HG03460 (cell line): ENCODE results near the gene DOCK9.

Source experiments
- ATAC-seq: cut with Tn5 transposase; IDR thresholded peaks from one replicate; pipeline ENCODE4 v1.9.1; 2021; ENCODE audit not compliant: unreplicated experiment

The DOCK9 gene

DNA sequence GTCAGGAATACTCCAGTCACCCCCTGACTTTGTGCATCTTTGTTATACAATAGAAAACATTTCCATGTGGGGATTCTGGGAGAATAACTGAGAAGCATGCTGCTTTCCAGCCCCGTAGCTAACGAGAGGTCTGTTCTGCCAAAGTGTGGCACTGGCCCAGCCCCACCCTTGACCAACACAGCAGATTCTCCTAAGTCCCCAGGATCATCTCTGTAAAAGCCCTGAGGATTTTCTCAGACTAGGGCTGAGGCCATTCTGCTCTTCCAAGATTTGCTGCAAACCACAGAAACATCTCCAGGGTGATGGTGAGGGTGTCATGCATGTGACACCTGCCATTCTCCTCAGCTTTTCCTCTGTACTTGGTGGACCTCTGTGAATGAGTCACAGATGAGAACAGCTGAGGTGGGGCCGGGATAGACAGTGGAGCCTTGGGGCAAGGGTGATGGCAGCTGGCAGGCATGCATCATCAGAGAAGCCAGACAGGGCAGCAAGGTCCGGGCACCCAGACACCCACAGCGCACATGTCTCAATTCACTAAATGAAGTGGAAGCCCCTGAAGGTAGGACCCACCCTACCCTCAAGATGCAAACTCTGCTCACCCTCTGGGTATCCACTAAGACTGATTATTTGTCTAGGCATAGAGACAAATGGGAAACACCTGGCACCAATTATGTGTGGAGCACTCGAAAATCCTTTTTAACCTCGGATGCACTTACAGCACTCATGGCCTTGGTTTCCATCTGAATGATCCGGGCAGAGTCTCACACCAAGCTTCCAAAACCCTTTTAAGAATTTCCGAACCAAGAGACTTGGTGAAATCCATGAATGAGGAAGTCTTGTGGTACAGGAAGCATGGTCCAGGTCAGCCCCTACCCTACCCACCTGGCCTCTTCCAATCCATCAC, 20.1 kb upstream of the DOCK9 start:
- no peak for ATAC-seq

DNA sequence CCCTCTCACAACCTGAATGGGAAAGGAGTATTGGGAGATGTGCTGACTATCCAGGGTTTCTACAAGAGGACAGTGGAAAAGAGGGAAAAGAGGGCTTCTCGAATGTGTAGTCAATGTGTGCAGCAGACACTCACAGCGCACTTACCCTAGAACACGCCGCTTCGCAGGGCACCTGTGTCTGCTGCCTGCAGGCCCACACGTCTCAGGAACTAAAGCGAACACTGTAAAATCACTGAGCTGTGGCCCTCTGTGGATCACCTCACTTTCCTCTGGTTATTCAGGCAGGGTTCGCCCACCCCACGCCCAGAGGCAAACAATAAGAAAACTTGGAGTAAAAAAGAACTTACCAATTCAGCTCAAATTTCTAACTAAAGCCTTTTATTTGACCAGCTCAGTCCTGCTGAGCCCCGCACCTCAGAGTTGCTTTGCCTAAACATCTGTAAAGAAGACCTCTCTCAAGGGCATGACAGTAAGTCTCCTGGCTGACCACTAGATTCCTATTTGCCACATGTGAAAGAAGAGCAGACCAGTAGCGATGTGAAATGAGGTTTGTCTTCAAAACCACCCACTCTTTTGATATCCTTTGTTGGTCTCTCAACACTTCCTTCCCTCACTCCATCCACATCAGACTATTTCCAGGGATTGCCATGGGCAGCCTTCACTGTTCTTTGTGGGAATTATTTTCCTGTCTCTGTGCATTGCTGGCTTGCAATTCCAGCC, 19.3 kb upstream of the DOCK9 start:
- no peak for ATAC-seq

DNA sequence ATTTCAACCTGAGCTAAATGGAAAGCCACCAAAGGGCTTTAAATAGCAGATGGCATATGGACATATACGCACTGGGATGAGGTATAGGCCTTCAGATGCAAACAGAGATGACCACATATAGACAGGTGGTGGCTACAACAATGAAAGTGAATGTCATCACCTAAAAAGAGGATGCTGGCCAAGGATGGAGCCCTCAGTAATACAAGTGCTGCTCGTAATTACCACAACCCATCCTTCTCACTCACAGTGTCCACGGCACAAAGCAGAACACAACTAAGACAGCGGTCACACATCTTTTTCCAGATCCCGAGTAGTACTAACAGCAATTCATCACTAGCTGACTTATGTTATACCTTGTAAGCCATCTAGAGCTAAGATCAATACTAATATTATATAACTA, 18.2 kb upstream of the DOCK9 start:
- no peak for ATAC-seq

DNA sequence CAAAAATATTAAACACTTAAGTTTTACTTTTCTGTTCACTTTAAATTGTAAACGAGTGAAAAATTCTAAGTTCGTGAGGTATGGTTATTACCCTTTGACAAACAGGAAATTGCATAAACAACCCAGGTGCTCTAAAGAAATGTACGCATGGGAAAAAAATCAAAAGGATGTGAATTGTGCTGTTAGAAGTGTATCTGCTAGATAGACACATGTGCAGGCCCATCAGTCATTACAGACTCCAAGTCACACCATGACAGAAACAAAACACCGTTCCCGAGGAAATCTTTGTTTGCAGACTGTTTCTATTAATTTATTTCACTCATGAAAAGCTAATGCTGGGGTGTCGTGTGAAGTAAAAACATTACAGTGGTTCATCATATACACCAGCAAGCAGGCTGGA, 17.0 kb upstream of the DOCK9 start:
- no peak for ATAC-seq

DNA sequence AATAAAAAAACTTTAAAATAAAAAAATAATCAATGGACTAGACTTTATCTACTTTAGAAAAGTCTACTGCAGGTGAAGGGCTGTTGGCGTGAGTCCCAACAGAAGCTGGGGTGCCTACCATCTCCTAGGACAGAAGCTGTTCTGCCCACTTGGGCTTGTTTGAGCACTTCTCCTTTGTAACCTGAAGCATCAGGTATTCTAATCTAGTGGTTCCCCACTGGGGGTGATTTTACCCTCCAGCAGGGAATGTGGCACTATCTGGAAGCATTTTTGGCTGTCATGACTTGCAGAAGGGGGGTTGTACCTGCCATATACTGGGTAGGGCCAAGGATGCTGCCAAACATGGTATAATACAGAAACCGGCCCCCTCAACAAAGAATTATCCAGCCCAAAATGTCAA, 16.2 kb upstream of the DOCK9 start:
- ATAC-seq: no peak

DNA sequence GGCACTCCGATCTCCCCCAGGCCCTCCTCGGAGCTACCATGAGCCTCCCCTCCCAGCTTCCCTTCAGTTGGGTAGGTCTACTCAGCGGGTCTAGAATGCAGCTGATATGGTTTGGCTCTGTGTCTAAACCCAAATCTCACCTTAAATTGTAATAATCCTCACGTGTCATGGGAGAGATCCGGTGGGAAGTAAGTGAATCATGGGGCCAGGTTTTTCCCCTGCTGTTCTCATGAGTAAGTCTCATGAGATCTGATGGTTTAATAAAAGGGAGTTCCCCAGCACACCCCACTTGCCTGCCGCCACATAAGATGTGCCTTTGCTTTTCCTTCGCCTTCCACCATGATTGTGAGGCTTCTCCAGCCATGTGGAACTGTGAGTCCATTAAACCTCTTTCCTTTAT, 14.5 kb upstream of the DOCK9 start:
- ATAC-seq: no peak

DNA sequence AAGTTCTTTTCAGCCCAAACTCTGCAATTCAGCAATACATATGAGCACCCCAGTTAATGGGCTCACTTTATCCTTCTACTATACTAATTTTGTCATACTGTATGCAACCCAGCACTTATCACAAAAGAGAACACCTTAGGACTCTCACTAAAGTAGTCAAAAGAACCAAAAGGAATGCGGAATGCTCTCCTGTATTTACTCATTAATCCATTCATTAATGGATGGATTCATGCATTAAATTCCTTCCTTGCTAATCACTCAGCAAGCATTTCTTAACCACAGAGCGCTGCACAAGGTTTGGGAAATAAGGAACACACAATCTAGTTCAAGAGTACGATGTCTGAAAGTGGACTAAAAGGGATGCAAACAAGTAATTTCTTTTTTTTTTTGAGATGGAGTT, 12.8 kb upstream of the DOCK9 start:
- no peak for ATAC-seq

DNA sequence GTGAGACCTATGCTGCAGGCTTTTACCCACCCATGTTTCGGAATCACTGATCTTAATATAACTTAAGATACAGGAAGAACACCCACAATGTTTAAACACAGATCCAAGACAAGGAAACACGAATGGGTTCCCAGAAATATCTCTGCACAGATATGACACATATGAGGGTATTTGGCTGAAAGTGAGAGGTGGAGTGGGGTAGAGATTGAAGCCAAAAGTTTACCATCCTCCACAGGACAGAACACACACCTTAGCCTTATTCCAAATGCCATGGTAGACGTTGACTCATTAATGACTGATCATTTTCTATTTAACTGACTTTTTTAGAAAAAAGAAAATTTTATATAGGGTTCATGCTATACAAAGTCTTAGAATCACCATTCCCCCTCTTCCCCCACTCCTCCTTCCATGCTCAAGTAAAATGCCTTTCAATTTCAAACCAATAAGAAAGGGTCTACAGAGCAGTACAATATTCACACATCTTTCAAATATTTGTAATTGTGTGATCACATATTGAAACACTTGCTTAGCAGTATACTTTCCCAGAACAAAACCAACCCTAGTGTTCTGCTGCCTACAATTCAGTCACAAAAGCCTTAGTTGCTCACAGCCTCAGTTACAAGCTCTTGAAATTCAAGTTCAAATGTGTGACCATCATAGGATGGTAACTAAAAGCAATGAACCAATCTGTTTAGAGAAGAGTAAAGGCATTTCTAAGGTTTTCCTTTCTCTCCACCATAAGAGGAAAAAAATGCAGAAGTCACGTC, 11.8 kb upstream of the DOCK9 start:
- no peak for ATAC-seq

DNA sequence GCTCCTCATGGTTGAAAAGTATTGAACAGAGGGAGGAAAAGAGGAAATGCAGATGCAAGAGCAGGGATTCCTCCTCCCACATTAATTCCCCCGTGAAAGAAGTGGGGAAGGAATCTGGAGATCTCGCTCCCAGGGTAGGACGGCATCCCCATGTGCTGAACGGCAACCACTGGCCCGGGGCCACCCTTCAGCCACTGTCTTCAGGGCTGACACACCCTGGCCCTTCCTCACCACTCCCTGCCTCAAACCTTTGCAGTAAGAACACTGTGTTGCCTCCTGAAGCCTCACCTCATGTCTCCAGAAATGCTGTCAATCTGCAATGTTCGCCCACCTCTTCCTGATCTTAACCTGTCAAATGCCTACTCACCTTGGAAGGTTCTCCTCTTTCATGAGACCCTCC, 10.9 kb upstream of the DOCK9 start:
- no peak for ATAC-seq

DNA sequence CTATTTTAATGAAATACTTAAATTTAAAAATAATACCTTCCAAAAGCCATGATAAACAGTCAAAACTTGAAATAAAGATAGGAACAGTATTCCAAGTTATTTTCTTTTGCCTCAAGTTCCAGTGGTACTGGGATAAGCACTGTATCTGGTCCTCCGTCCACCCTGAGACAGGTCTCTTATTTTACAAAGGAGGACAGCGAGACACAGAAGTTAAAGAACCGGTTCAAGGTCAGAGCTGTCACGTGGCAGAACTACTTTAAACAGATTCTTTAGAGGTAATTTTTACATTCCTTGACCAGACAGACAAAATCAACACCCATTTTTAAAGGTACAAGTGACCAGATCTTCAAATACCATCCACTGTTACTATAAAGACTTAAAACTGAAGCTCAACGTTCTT, 10.4 kb upstream of the DOCK9 start:
- ATAC-seq: no peak

DNA sequence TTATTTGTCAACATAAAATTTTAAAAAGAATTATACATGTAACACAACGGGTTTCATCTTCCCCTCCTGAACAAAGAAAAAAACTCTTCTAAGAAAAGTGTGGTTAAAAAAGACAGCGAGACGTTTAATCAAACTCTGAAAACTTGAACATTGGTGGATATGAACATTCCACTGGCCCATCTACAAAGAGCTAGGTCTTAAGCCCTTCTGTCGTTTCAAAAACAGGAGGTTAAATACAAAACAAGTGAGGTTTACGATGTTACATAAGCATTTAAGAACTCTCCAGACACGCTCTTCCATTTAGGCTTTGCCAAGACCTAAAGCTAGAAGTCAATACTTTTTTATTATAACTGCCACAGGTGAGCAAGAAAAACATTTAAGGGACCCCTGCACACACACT, 9.4 kb upstream of the DOCK9 start:
- ATAC-seq: no peak

DNA sequence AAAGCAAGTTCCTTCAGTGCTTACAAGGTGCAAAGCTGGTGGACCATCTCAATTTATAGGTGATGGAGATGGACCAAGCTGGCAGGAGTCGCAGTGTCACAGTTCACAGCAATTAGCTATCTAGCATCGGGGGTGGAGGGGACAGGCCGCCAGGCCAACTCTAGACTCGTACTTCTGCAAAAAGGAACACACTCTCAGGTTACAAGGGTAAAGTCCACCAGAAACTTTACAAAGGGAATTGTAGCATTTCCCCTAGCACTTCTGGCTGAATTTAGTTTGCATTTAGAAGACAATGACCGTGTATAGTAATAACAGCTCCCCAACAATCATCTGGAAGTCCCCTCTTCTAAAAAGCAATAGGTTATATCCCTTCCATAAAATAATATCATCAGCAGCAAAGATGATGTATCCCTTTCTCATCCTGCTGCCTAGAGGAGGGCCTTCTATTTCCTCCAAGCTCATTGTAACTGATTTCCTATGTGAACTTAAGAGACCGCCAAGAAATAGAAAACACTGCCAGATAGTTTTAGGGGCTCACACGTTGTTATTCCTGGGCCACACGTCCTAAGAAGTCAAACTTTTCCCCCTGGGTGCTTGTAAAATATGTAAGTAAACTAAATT, 8.5 kb upstream of the DOCK9 start:
- ATAC-seq: no peak

DNA sequence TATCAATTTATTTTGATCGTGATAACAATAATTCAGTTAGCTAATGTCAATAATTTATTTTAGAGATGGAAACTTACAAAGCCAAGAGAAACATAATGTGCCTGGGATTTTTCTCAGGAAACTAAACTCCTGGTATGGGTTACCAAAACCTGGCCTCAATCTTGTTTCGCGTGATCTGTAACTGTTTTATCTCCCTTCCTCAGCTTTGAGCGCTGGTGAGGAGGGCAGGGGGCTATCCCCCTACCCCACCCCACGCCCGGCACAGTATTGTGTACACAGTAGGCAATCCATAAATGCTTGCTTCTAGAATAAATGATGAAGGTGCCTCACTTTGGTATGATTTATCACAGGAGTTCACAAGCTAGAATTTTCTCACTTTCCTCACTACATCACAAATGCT, 7.7 kb upstream of the DOCK9 start:
- no peak for ATAC-seq

DNA sequence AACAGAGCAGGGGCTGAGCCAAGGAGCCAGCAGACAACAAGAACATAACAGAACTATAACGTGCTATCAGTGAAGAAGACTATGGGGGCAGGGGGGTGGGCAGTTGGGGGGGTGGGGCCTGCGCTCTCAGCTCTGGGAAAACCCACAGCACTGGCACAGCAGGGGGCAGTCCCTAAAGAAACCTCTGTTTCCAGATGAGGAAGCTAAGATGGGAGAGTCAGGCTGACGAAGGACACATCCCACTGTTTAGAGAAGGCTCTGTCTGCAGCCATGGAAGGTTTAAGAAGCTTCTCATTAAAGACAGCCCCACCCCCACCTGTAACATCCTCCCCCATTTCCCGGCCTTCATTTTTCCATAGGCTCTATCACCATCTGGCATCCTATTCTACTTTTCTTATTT, 7.1 kb upstream of the DOCK9 start:
- ATAC-seq: no peak

DNA sequence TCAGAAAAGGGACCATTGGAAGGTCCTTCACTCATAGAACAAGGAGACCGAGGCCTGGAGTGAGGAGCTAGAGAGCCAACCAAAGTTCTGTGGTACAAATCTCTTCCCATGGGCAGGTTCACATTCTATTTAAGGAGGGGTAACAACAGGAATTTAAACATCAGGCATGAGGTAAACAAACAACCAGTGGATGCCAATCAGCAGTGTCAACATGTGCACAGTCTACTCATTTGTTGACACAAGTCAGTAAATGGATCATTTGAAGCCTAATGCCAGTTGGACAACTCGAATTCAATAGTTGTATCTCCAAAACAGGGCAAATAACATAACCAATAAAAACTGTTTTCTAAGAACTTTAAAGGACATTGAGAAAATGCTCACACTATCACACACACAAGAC, 6.3 kb upstream of the DOCK9 start:
- no peak for ATAC-seq

DNA sequence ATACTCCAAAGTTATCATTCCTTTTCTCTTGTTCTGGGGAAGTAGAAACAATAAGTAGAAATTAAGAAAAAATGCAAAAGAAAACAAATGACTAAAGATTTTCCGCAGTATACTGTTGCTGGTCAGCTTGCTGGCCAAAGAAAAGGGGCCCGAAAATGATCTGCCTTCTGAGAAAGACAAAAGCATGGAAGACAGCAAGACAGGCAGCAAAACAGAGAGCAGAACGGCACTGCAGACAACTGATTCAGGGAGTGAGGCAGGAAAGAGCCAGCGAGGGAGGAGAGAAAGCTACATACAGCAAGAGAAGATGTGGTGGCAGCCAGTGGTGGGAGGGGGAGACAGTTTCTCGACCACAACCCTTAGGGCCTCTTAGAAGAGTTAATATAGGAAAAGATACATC, 5.3 kb upstream of the DOCK9 start:
- no peak for ATAC-seq

DNA sequence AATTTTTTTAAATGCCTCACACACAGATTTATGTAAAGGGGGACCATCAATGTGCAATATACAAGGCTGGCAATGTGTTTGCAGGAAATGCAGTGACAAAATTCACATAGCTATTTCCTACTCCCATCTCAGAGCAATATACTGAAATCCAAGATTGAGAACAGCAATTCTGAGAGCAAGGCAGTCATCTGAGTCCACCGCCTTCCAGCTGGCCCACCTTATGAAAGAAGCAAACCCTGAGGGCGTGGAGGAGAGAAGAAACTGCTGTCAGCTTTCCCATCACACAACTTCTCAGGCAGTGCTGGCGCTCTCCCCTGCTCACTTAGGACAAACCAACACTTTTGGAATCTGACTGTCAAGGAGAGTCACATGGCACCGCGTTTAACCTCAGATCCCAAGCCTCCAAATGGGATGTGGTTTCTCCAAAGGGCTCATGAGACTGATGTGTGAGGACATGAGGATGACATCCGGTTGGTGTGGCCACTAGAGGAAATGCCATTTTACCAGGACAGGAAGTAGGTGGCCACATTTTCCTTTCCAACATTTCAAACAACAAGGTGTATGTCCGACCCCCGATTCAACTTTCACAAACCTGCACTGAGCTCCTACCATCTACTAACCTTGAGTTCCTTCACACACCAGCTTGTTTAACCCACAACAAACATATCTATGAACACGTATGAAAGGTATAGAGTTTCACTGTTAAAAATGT, 3.7 kb upstream of the DOCK9 start:
- no peak for ATAC-seq

DNA sequence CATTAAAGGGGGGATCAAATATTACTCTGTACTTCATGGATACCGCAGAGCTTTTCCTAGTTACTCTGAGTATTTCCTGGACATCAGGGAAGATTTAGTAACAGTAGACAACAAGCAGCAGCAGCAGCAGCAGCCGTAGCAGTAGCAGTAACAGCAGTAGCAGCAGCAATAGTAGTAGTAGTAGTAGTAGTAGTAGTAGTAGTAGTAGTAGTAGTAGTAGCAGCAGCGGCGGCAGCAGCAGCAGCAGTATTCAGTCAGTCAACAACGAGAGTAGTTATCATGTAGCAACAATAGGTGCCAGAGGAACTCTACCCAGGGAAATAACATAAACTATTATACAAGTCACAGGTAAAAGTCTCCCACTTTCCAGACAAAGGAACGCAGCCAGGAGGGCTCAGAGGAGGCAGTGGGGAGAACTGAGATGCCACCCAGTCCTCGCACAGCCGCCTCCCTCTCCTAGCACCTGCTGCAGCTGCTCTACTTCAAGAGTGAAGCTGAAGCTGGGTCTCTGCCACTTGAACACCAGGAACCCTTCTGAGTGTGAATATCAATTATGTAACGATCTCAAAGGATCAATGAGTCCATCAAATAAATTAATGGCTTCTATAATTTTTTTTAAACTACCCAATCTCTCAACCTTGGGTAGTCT, 1.3 kb upstream of the DOCK9 start:
- ATAC-seq: no peak

DNA sequence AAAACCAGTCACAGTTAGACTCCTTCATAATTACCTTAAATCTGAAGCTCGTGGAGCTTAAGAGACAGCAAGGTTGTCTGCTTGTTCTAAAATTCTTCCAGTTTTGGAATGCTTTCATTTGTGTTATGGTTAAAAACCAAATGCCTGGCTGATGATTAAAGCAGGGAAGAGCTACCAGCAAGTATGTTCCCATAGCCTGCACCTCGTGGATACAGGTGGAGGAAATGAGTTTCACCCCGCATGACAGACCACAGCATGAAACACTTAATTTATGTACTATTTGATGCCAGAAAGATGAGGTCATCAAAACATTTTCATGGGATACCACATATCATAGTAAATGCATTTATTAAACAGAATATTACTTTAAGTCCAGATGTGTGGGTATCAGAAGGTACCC, 416 bp upstream of the DOCK9 start:
- ATAC-seq: no peak

DNA sequence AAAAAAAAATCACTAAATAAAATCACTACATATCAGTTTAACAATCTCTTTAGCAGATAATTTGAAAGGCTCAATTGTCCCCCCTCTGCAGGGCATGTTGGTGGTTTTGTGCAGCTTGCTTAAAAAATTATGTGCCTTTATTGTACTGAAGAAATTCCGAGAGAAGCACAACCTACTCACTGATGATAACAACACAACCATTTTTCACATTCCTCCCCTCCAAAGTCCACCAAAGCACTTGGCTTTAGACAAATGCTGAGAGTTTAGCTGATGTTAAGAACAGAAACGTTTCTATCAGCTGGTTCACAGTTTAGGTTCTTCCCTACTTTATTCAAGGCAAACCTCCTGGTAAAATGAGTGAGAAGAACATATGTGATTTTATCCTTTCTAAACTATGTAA, 923 bp downstream of the DOCK9 start:
- ATAC-seq: no peak
